Neural progenitor cell (in vitro differentiated cells): ENCODE data around the gene NKD2. TPM values are rescaled to one million over a fixed set of nuclear protein-coding genes. Genes with fewer than 3 reads are reported as not detected.

Experiments used
- DNase-seq: peaks from one replicate; pipeline ENCODE4 v3.0.0-alpha.2; 2016; ENCODE audit warnings: low spot score
- H2AFZ ChIP-seq: fragments of 200-600 bp; sonication (generic); replicated peaks from 2 replicates; pipeline ENCODE4 v1.6.1; 2016; ENCODE audit warnings: antibody characterized with exemption
- H3F3A ChIP-seq: fragments of 200-600 bp; sonication (generic); 2 replicates; pipeline ENCODE4 v1.6.1; 2016; ENCODE audit warnings: antibody characterized with exemption, low read depth
- H3K27ac ChIP-seq: fragments of 200-600 bp; sonication (generic); 2 replicates; pipeline ENCODE4 v1.5.1; 2016; ENCODE audit warnings: mild to moderate bottlenecking
- H3K27me3 ChIP-seq: fragments of 200-600 bp; sonication (generic); 2 replicates; pipeline ENCODE4 v1.6.1; 2016; ENCODE audit warnings: mild to moderate bottlenecking, moderate library complexity
- H3K36me3 ChIP-seq: fragments of 200-600 bp; sonication (generic); 2 replicates; pipeline ENCODE4 v1.5.1; 2016
- H3K4me1 ChIP-seq: fragments of 200-600 bp; sonication (generic); 2 replicates; pipeline ENCODE4 v1.6.1; 2016; ENCODE audit warnings: mixed run types
- H3K4me2 ChIP-seq: fragments of 200-600 bp; sonication (generic); 2 replicates; pipeline ENCODE4 v1.6.1; 2016
- H3K4me3 ChIP-seq: fragments of 200-600 bp; sonication (generic); 2 replicates; pipeline ENCODE4 v1.5.1; 2016
- H3K79me2 ChIP-seq: fragments of 200-600 bp; sonication (generic); 2 replicates; pipeline ENCODE4 v1.6.1; 2016; ENCODE audit warnings: low read depth
- H3K9ac ChIP-seq: fragments of 200-600 bp; sonication (generic); 2 replicates; pipeline ENCODE4 v1.6.1; 2016
- H3K9me3 ChIP-seq: fragments of 200-600 bp; sonication (generic); 2 replicates; pipeline ENCODE4 v1.5.1; 2016; ENCODE audit warnings: low read depth
- H4K20me1 ChIP-seq: fragments of 200-600 bp; sonication (generic); 2 replicates; pipeline ENCODE4 v1.6.1; 2016; ENCODE audit warnings: low read depth
- H3K27ac Mint-ChIP-seq: 3 replicates; pipeline ENCODE4 v1.8.0; 2021; ENCODE audit warnings: mixed read lengths
- H3K27me3 Mint-ChIP-seq: 2 replicates; pipeline ENCODE4 v1.8.0; 2022; ENCODE audit warnings: low read depth, mild to moderate bottlenecking, inconsistent platforms, moderate library complexity, mixed read lengths; ENCODE audit not compliant: insufficient read depth
- H3K36me3 Mint-ChIP-seq: 3 replicates; pipeline ENCODE4 v1.8.0; 2021; ENCODE audit warnings: mixed read lengths
- H3K4me1 Mint-ChIP-seq: 3 replicates; pipeline ENCODE4 v1.8.0; 2021; ENCODE audit warnings: mixed read lengths
- H3K4me3 Mint-ChIP-seq: 3 replicates; pipeline ENCODE4 v1.8.0; 2021; ENCODE audit warnings: mild to moderate bottlenecking, moderate library complexity, mixed read lengths
- H3K9me3 Mint-ChIP-seq: 3 replicates; pipeline ENCODE4 v1.8.0; 2020; ENCODE audit warnings: mixed read lengths
- EZH2 ChIP-seq: fragments of 200-600 bp; sonication (generic); IDR thresholded peaks from 2 replicates; pipeline ENCODE4 v1.6.1; 2017; ENCODE audit warnings: antibody characterized with exemption, mild to moderate bottlenecking, moderate library complexity
- EZH2phosphoT487 ChIP-seq: fragments of 200-600 bp; sonication (generic); IDR thresholded peaks from 2 replicates; pipeline ENCODE4 v1.6.1; 2017; ENCODE audit warnings: antibody characterized with exemption
- total RNA-seq: library from RNA; depleted of rRNA; stranded (reverse); fragments of >200 nt; gene quantifications from 2 replicates; pipeline ENCODE4 v1.2.3, GENCODE V29; 2015; ENCODE audit warnings: low replicate concordance
- TF ChIP-seq, protein P1 (sequence below): fragments of 200-600 bp; sonication (generic); IDR thresholded peaks from 2 replicates; pipeline ENCODE4 v1.5.1; 2017; ENCODE audit warnings: antibody characterized with exemption, mild to moderate bottlenecking

Gene NKD2
- total RNA-seq, 1 donor from 2014 or later, result 1.3 TPM

DNA sequence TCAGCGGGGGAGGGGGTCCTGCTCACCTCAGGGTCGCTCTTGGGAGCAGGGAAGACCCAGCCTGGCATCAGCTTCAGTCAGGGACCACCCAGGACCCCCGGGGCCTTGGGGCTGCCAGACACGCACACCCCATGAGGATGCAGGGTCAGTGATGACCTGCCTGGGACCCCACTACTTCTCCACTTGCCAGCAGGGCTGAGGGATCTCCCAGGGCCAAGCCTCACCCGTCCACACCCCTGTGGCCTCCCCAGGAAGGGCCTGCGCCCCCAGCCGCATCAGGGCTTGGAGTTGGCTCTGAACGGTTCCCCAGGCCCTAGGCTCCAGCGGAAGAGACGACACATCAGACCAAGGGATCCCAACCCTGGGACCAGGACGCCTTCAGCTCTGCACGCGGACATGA lies 69.6 kb downstream of the NKD2 start:
- Histone ChIP-seq H3K4me3 (no peak overlapping the region), H4K20me1 (no peaks in the 10 kb centered on the region), H3K9ac (no peak overlapping the region), H3K36me3 (no peaks in the 10 kb centered on the region), H3K4me2 (no peak overlapping the region), H2AFZ (no peak overlapping the region), H3K79me2 (no peaks in the 10 kb centered on the region), H3K9me3 (no peaks in the 10 kb centered on the region), H3K4me1 (no peaks in the 10 kb centered on the region), H3F3A (no peaks in the 10 kb centered on the region), H3K27me3 (no peaks in the 10 kb centered on the region), H3K27ac (no peak overlapping the region)
- Mint-ChIP-seq H3K27me3 (no peaks in the 10 kb centered on the region), H3K9me3 (no peaks in the 10 kb centered on the region), H3K4me1 (no peaks in the 10 kb centered on the region), H3K27ac (no peak overlapping the region), H3K36me3 (peaks cover 8% of the 10 kb centered on the region), H3K4me3 (no peak overlapping the region)
- TF ChIP-seq EZH2phosphoT487 (no peak), EZH2 (no peak)
- TF ChIP-seq, protein P1, sequence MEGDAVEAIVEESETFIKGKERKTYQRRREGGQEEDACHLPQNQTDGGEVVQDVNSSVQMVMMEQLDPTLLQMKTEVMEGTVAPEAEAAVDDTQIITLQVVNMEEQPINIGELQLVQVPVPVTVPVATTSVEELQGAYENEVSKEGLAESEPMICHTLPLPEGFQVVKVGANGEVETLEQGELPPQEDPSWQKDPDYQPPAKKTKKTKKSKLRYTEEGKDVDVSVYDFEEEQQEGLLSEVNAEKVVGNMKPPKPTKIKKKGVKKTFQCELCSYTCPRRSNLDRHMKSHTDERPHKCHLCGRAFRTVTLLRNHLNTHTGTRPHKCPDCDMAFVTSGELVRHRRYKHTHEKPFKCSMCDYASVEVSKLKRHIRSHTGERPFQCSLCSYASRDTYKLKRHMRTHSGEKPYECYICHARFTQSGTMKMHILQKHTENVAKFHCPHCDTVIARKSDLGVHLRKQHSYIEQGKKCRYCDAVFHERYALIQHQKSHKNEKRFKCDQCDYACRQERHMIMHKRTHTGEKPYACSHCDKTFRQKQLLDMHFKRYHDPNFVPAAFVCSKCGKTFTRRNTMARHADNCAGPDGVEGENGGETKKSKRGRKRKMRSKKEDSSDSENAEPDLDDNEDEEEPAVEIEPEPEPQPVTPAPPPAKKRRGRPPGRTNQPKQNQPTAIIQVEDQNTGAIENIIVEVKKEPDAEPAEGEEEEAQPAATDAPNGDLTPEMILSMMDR, result no peak
- DNase-seq, result no peak

DNA sequence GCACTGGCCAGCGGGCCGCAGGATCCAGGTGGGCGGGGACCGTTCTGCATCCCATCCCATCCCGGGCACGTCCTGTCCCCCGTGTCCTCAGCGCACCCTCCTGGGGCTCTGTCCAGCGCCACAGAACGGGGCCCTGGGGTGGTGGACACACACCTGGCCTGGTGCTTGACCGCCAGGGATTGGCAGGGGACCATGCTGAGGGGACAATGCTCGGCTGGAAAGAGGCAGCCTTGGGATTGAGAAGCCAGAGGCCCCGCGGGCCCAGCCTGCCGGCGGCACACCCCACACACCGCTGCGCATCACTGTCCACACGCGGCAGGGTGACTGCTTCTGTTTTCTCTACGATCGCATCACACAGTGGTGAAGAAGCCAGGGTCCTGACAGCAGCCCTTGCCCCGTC lies 70.2 kb downstream of the NKD2 start:
- Mint-ChIP-seq H3K4me3 (no peak overlapping the region), H3K4me1 (no peaks in the 10 kb centered on the region), H3K9me3 (no peaks in the 10 kb centered on the region), H3K27ac (no peak overlapping the region), H3K27me3 (no peaks in the 10 kb centered on the region), H3K36me3 (peaks cover 8% of the 10 kb centered on the region)
- Histone ChIP-seq H3K27ac (no peak overlapping the region), H3K27me3 (no peaks in the 10 kb centered on the region), H3K9me3 (no peaks in the 10 kb centered on the region), H3K4me2 (no peak overlapping the region), H4K20me1 (no peaks in the 10 kb centered on the region), H3K9ac (no peak overlapping the region), H3K36me3 (no peaks in the 10 kb centered on the region), H3K4me3 (no peak overlapping the region), H2AFZ (no peak overlapping the region), H3F3A (no peaks in the 10 kb centered on the region), H3K79me2 (no peaks in the 10 kb centered on the region), H3K4me1 (no peaks in the 10 kb centered on the region)
- no peak for TF ChIP-seq EZH2
- TF ChIP-seq, protein P1, result no peak
- no peak for TF ChIP-seq EZH2phosphoT487
- no peak for DNase-seq

DNA sequence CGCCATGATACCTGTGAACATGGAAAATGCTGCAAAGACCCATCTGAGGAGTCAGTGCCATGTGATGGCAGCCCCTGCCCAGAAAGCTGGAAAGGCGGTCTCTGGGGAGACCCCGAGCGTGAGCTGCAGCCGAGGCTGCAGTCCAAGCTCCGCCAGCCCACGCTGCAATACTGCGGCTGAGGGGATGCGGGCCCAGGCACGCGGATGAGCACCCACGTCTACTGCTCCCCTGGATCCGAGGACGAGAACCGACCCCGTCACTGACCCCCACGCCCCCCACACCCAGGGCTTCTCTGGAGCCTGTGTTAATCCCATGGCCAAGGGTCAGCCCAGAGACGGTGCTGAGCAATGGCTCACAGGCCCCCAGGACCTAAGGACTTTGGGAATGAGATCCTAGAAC lies 70.9 kb downstream of the NKD2 start:
- Mint-ChIP-seq H3K4me3 (no peak overlapping the region), H3K27me3 (no peaks in the 10 kb centered on the region), H3K4me1 (no peaks in the 10 kb centered on the region), H3K9me3 (no peaks in the 10 kb centered on the region), H3K27ac (no peak overlapping the region), H3K36me3 (peaks cover 8% of the 10 kb centered on the region)
- H3K27ac ChIP-seq, result no peak overlapping the region
- no peaks in the 10 kb centered on the region for H3K9me3 ChIP-seq
- no peak overlapping the region for H3K9ac ChIP-seq
- no peaks in the 10 kb centered on the region for H3F3A ChIP-seq
- H3K4me2 ChIP-seq, result no peak overlapping the region
- H3K36me3 ChIP-seq, result no peaks in the 10 kb centered on the region
- H3K79me2 ChIP-seq, result no peaks in the 10 kb centered on the region
- no peak overlapping the region for H2AFZ ChIP-seq
- no peaks in the 10 kb centered on the region for H3K4me1 ChIP-seq
- H4K20me1 ChIP-seq, result no peaks in the 10 kb centered on the region
- no peaks in the 10 kb centered on the region for H3K27me3 ChIP-seq
- TF ChIP-seq, protein P1, result no peak
- TF ChIP-seq EZH2phosphoT487 (no peak), EZH2 (no peak)
- H3K4me3 ChIP-seq, result no peak overlapping the region
- no peak for DNase-seq
